CD8-positive, alpha-beta memory T cell (primary cell): ENCODE results near the gene TOM1L2. TPM values are rescaled to one million over a fixed set of nuclear protein-coding genes. Genes with fewer than 3 reads are reported as not detected.

ENCODE experiments used
- CTCF ChIA-PET: fragments of 350-600 bp; sonication (Branson Sonifier 250); formaldehyde crosslinking; loops from one replicate; lab custom pipeline; 2021; ENCODE audit warnings: antibody characterized with exemption; lab: Charles Lee
- POLR2A ChIA-PET: fragments of 350-600 bp; sonication (Branson Sonifier 250); formaldehyde crosslinking; loops from one replicate; lab custom pipeline; 2021; ENCODE audit warnings: antibody characterized with exemption; lab: Charles Lee
- DNase-seq, 5 donors: peaks; one replicate each; pipeline versions ENCODE4 v3.0.0 to v3.0.0-alpha.2; 2020 to 2022; ENCODE audit warnings: mixed read lengths in 1 of 5
- H3K27ac ChIP-seq: one replicate; pipeline ENCODE4 v1.7.0; 2013; ENCODE audit warnings: low read depth, mild to moderate bottlenecking, low read length, moderate library complexity
- H3K27me3 ChIP-seq: 2 replicates; pipeline ENCODE4 v1.7.0; 2013; ENCODE audit warnings: low read length, mild to moderate bottlenecking; ENCODE audit not compliant: insufficient read depth, poor library complexity, severe bottlenecking
- H3K36me3 ChIP-seq: 2 replicates; pipeline ENCODE4 v1.7.0; 2013; ENCODE audit warnings: mild to moderate bottlenecking, low read length, moderate library complexity; ENCODE audit not compliant: insufficient read depth
- H3K4me1 ChIP-seq: 2 replicates; pipeline ENCODE4 v1.7.0; 2013; ENCODE audit warnings: mild to moderate bottlenecking, low read length, moderate library complexity; ENCODE audit not compliant: insufficient read depth
- H3K4me3 ChIP-seq: 2 replicates; pipeline ENCODE4 v1.7.0; 2013; ENCODE audit warnings: mild to moderate bottlenecking, low read length
- H3K9me3 ChIP-seq: 2 replicates; pipeline ENCODE4 v1.7.0; 2013; ENCODE audit warnings: mild to moderate bottlenecking, low read length
- H3K27ac Mint-ChIP-seq, 8 donors: one replicate each; pipeline ENCODE4 v1.8.0; 2020 to 2021; ENCODE audit warnings: mixed read lengths in 8 of 8, mild to moderate bottlenecking in 6 of 8, inconsistent platforms in 3 of 8, moderate library complexity in 3 of 8
- H3K27me3 Mint-ChIP-seq, 2 donors: one replicate each; pipeline ENCODE4 v1.8.0; 2020 to 2021; ENCODE audit warnings: mixed read lengths in 2 of 2, mild to moderate bottlenecking in 1 of 2, moderate library complexity in 1 of 2
- H3K36me3 Mint-ChIP-seq, 3 donors: one replicate each; pipeline ENCODE4 v1.8.0; 2020 to 2021; ENCODE audit warnings: mixed read lengths in 3 of 3, inconsistent platforms in 1 of 3, mild to moderate bottlenecking in 1 of 3
- H3K4me1 Mint-ChIP-seq, 3 donors: one replicate each; pipeline ENCODE4 v1.8.0; 2020 to 2021; ENCODE audit warnings: mixed read lengths in 3 of 3, inconsistent platforms in 1 of 3, mild to moderate bottlenecking in 1 of 3
- H3K4me3 Mint-ChIP-seq, 7 donors: one replicate each; pipeline ENCODE4 v1.8.0; 2020 to 2021; ENCODE audit warnings: mixed read lengths in 7 of 7, mild to moderate bottlenecking in 6 of 7, moderate library complexity in 4 of 7, inconsistent platforms in 2 of 7
- H3K9me3 Mint-ChIP-seq, 5 donors: one replicate each; pipeline ENCODE4 v1.8.0; 2020 to 2022; ENCODE audit warnings: mixed read lengths in 5 of 5, mild to moderate bottlenecking in 3 of 5, moderate library complexity in 2 of 5, inconsistent platforms in 1 of 5
- polyA plus RNA-seq: library from polyadenylated mRNA; unstranded; fragments of 300-500 nt; fragmentation: Illumina TruSeq; gene quantifications from one replicate; pipeline ENCODE4 v1.2.3, GENCODE V29; 2021
- total RNA-seq, 2 experiments: library from RNA; stranded (reverse); gene quantifications; one replicate each; pipeline ENCODE4 v1.2.3, GENCODE V29; 2021

Gene TOM1L2
- total and polyA plus RNA-seq, 3 experiments from 2014 or later, result 6.5 to 11.3 (median 10.0) TPM

DNA sequence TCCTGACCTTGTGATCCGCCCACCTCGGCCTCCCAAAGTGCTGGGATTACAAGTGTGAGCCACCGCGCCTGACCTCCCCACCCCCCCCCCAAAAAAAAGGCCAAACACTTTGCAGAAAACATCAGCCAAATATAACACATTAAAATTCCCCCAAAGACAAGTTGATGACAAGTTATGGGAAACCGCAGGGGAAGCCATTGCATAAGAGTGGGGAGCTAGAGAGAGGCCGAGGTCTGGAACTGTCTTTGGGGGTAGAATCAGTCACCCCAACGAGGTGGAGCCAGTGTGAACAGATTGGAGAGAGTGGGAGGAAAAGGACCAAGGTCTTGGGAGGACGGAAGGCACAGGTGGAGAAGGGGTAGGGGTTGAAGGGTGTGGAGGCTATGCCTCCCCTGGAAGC is 3.2 kb upstream of the TOM1L2 start:
- ChIA-PET CTCF (interaction anchor here (0.8 kb wide), 1 partner anchor 29 kb away, joined by 4 read pairs; no protein-coding TSS in a partner anchor), POLR2A (no interaction called here)
- Histone ChIP-seq H3K27me3 (no peaks in the 10 kb centered on the region), H3K36me3 (no peaks in the 10 kb centered on the region), H3K9me3 (no peaks in the 10 kb centered on the region), H3K27ac (no peak overlapping the region), H3K4me3 (no peak overlapping the region), H3K4me1 (peaks cover 18% of the 10 kb centered on the region)
- H3K27ac Mint-ChIP-seq, result peak overlapping the region in 1 of 8 donors; percentile 66
- H3K36me3 Mint-ChIP-seq, result peaks cover 0 to 5% (median 0%) of the 10 kb centered on the region in 3 donors
- H3K9me3 Mint-ChIP-seq, result no peaks in the 10 kb centered on the region
- peaks cover 22 to 27% (median 26%) of the 10 kb centered on the region in 3 donors for H3K4me1 Mint-ChIP-seq
- no peak for DNase-seq
- no peak overlapping the region for H3K4me3 Mint-ChIP-seq
- H3K27me3 Mint-ChIP-seq, result peaks cover 0 to 6% of the 10 kb centered on the region in 2 donors

DNA sequence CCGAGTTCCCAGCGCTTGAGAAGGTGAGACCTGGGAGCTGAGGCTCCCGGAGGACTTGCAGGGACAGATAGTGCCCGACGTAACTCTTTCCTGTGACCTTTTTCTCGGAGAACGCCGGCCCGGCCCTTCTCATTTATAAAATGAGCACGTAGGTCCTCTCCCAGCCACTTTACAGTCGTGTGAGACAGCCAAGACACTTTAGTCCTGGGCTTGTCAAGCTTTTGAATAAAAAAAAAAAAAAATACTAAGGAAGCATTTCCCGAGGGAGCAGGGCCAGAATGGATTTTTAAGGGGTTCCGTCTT is 703 bp upstream of the TOM1L2 start:
- Histone ChIP-seq H3K9me3 (no peaks in the 10 kb centered on the region), H3K27me3 (no peaks in the 10 kb centered on the region), H3K4me3 (peak overlapping the region; percentile 49), H3K27ac (peak overlapping the region; percentile 73), H3K36me3 (no peaks in the 10 kb centered on the region), H3K4me1 (peaks cover 25% of the 10 kb centered on the region)
- H3K4me1 Mint-ChIP-seq, result peaks cover 27 to 44% (median 38%) of the 10 kb centered on the region in 3 donors
- peak overlapping the region; percentile 71 to 97 (median 96) for H3K27ac Mint-ChIP-seq
- CTCF ChIA-PET, result interaction anchor here (0.8 to 1.4 kb wide), 6 partner anchors 12 to 111 kb away, joined by 3 to 7 read pairs (median 4); no protein-coding TSS in a partner anchor
- POLR2A ChIA-PET, result interaction anchor here (0.5 to 1.6 kb wide), 3 partner anchors 15 to 359 kb away, joined by 3 to 31 read pairs (median 5); partner anchors contain the start of gene SREBF1
- peak overlapping the region; percentile 91 to 99 (median 97) for H3K4me3 Mint-ChIP-seq
- peaks cover 0 to 5% (median 0%) of the 10 kb centered on the region in 3 donors for H3K36me3 Mint-ChIP-seq
- no peak for DNase-seq
- H3K27me3 Mint-ChIP-seq, result peaks cover 0 to 3% of the 10 kb centered on the region in 2 donors
- H3K9me3 Mint-ChIP-seq, result no peaks in the 10 kb centered on the region

DNA sequence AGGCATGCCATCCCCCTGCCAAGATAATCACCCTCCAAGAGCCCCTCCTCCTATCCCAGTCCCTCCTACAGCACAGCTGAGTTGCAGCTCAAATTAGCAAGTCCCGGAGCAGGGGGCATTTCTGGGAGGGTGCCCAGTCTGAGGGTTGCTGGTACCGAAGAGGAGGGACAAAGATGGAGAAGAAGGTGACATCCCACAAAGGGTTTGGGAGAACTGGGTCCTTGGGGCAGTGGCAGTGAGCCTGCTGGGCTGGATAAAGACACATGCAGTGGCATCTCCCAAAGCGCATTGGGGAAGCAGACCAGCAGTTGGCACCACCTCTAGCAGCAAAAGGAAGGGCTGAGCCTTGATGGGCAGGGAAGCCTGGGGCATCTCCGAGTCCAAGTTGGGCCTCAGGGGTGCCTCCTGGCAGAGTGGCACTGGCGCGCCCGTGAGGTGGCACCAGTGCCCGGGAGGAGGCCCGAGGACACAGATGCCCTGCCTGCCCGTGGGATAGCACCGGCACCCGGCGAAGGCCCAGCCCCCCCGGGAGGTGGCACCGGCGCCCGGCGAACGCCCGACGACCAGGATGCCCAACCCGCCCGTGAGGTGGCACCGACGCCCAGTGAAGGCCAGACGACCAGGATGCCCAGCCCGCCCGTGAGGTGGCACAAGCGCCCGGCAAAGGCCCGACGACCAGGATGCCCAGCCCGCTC is 622 bp downstream of the TOM1L2 start:
- Mint-ChIP-seq H3K4me1 (peaks cover 33 to 57% (median 50%) of the 10 kb centered on the region in 3 donors), H3K9me3 (no peaks in the 10 kb centered on the region), H3K36me3 (peaks cover 0 to 5% (median 0%) of the 10 kb centered on the region in 3 donors), H3K27me3 (no peaks in the 10 kb centered on the region), H3K4me3 (peak overlapping the region; percentile 73 to 99 (median 87)), H3K27ac (peak overlapping the region; percentile 58 to 87 (median 81))
- ChIA-PET POLR2A (interaction anchor here (0.9 to 1.6 kb wide), 4 partner anchors 13 to 222 kb away, joined by 3 to 31 read pairs (median 3); partner anchors contain the start of genes ALKBH5, ATPAF2 and GID4), CTCF (interaction anchor here (1.9 kb wide), 1 partner anchor 64 kb away, joined by 4 read pairs; no protein-coding TSS in a partner anchor)
- no peaks in the 10 kb centered on the region for H3K36me3 ChIP-seq
- H3K9me3 ChIP-seq, result no peaks in the 10 kb centered on the region
- peak overlapping the region; percentile 59 for H3K4me3 ChIP-seq
- DNase-seq, result peak in 2 of 5 donors; percentile 21 to 69
- peaks cover 27% of the 10 kb centered on the region for H3K4me1 ChIP-seq
- no peaks in the 10 kb centered on the region for H3K27me3 ChIP-seq
- peak overlapping the region; percentile 79 for H3K27ac ChIP-seq

DNA sequence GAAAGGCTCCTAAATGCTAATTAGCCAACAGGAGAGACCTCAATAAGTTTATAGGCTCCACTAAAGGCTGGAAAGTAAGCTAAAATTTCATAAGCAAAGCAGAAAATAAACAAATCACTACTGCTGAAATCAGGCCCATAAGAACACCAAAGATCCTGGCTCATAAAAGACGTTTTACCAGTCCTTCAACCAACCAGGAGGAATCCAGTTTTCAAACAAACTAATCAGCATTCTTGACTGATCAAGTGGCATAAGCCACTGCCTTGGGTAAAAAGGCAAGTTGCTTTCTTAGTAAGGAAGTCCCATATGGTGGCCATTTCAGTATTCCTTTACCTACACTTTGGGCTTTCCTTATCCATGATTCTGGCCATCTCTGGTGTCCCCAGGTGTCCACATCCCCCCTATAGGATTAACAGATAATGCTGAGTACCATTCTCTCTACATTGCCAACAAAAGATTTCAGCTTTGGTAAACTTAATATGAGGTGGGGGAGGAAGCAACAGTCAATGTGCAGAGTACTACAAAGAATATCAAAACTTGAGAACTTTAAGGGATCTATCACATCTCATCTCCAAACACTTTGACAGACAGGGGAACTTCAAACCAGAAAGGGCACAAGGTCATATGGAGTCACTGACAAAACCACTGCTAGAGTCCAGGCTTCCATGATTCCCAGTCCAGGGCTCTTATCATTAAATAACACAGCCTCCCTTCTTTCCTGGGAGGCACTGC is 1.3 kb downstream of the TOM1L2 start:
- H3K4me3 Mint-ChIP-seq, result peak overlapping the region; percentile 73 to 97 (median 87)
- H3K36me3 Mint-ChIP-seq, result peaks cover 0 to 5% (median 0%) of the 10 kb centered on the region in 3 donors
- H3K27me3 ChIP-seq, result no peaks in the 10 kb centered on the region
- no peaks in the 10 kb centered on the region for H3K27me3 Mint-ChIP-seq
- H3K9me3 Mint-ChIP-seq, result no peaks in the 10 kb centered on the region
- H3K27ac Mint-ChIP-seq, result peak overlapping the region; percentile 54 to 87 (median 81)
- POLR2A ChIA-PET, result no interaction called here
- H3K4me1 Mint-ChIP-seq, result peaks cover 36 to 65% (median 58%) of the 10 kb centered on the region in 3 donors
- H3K9me3 ChIP-seq, result no peaks in the 10 kb centered on the region
- CTCF ChIA-PET, result interaction anchor here (1.9 kb wide), 1 partner anchor 65 kb away, joined by 4 read pairs; no protein-coding TSS in a partner anchor
- H3K4me3 ChIP-seq, result peak overlapping the region; percentile 59
- peak overlapping the region; percentile 79 for H3K27ac ChIP-seq
- H3K36me3 ChIP-seq, result no peaks in the 10 kb centered on the region
- no peak for DNase-seq
- peaks cover 33% of the 10 kb centered on the region for H3K4me1 ChIP-seq

DNA sequence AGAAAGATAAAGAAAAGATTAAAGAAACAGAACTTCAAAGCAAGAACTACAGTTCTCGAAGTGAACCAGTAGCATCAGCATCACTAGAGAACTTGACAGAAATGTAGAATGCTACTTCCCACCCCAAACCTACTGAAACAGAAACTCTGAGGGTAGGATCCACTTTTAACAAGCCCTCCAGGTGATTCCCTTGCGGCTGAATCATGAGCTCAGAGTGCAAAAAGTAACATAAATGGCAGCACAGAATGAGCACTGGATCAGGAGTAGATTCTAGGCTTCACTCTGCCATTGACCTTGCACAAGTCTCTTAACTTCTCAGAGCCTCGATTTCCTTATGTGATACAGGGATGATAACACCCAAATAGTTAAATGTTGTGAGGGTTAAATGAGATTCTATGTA is 5.8 kb downstream of the TOM1L2 start:
- H3K4me3 ChIP-seq, result no peak overlapping the region
- peaks cover 29% of the 10 kb centered on the region for H3K4me1 ChIP-seq
- no peaks in the 10 kb centered on the region for H3K36me3 ChIP-seq
- ChIA-PET CTCF (no interaction called here), POLR2A (interaction anchor here (0.9 kb wide), 1 partner anchor 8 kb away, joined by 8 read pairs; no protein-coding TSS in a partner anchor)
- no peaks in the 10 kb centered on the region for H3K9me3 ChIP-seq
- no peak for DNase-seq
- Mint-ChIP-seq H3K4me1 (peaks cover 35 to 70% (median 49%) of the 10 kb centered on the region in 3 donors), H3K36me3 (peaks cover 0 to 5% (median 0%) of the 10 kb centered on the region in 3 donors), H3K9me3 (no peaks in the 10 kb centered on the region), H3K27me3 (no peaks in the 10 kb centered on the region), H3K4me3 (no peak overlapping the region), H3K27ac (no peak overlapping the region)
- no peaks in the 10 kb centered on the region for H3K27me3 ChIP-seq
- H3K27ac ChIP-seq, result no peak overlapping the region

DNA sequence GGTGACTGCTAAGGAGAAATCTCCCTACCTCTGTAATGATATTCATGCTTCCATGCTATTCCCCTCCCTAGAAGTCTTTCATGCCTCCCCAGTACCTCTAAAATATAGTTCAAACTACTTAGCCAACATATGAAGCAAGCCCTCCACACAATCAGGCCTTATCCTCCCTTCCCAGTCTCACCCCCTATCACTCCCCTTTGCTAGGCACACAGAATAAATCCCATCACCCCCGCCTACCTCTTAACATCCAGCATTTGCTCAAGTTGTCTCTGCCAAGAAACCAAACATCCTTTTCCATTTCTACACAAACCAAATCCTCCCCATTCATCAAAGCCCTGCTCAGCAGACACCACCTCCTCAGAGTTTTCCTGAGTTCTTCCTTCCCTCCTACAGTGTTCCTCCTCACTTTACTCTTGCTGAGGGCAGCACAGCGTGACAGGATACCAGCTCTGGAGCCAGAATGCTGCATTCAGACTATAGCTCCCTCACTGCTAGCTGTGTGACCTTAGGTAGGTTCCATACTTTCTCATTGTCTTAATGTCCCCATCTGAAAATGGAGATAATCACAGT is 7.0 kb downstream of the TOM1L2 start:
- no peak for DNase-seq
- Histone ChIP-seq H3K9me3 (no peaks in the 10 kb centered on the region), H3K4me1 (peaks cover 27% of the 10 kb centered on the region), H3K27ac (no peak overlapping the region), H3K36me3 (no peaks in the 10 kb centered on the region), H3K27me3 (no peaks in the 10 kb centered on the region), H3K4me3 (no peak overlapping the region)
- Mint-ChIP-seq H3K4me3 (peak overlapping the region in 1 of 7 donors; percentile 1), H3K36me3 (peaks cover 0 to 4% (median 0%) of the 10 kb centered on the region in 3 donors), H3K27me3 (no peaks in the 10 kb centered on the region), H3K4me1 (peaks cover 31 to 69% (median 46%) of the 10 kb centered on the region in 3 donors), H3K27ac (peak overlapping the region in 3 of 8 donors; percentile 39 to 72 (median 47)), H3K9me3 (no peaks in the 10 kb centered on the region)
- POLR2A ChIA-PET, result no interaction called here
- CTCF ChIA-PET, result no interaction called here

DNA sequence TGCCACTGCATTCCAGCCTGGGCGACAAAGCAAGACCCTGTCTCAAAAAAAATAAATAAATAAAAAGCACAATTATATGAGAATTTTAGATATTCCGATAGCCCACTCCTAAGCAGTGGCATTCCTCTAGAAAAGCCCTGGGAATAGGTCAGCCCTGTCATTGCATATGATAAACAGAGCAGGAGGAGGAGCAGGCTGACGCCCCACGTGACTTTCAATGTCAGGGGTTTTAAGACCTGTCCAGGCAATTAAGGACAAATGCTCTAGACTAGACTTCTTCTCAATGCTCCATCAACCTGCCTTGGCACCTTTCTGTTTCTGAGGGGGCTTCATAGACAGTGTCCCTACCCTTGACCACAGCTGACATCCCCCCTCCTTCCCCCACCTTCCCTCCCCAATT is 7.5 kb downstream of the TOM1L2 start:
- Mint-ChIP-seq H3K27me3 (no peaks in the 10 kb centered on the region), H3K4me1 (peaks cover 34 to 72% (median 48%) of the 10 kb centered on the region in 3 donors), H3K36me3 (peaks cover 0 to 4% (median 0%) of the 10 kb centered on the region in 3 donors), H3K9me3 (no peaks in the 10 kb centered on the region), H3K27ac (no peak overlapping the region), H3K4me3 (no peak overlapping the region)
- H3K27me3 ChIP-seq, result no peaks in the 10 kb centered on the region
- ChIA-PET POLR2A (no interaction called here), CTCF (no interaction called here)
- peaks cover 32% of the 10 kb centered on the region for H3K4me1 ChIP-seq
- DNase-seq, result no peak
- H3K27ac ChIP-seq, result no peak overlapping the region
- no peak overlapping the region for H3K4me3 ChIP-seq
- no peaks in the 10 kb centered on the region for H3K36me3 ChIP-seq
- H3K9me3 ChIP-seq, result no peaks in the 10 kb centered on the region
